Astrocyte (in vitro differentiated cells and primary cell): ENCODE data around the gene EXD3.

Experiments used
- EZH2 ChIP-seq: IDR thresholded peaks from 2 replicates; pipeline ENCODE4 v1.6.1; 2012; ENCODE audit warnings: mild to moderate bottlenecking, low read length, inconsistent platforms; ENCODE audit not compliant: insufficient read depth
- TF ChIP-seq, protein P1 (sequence below): IDR thresholded peaks from 2 replicates; pipeline ENCODE4 v1.5.1; 2011; ENCODE audit warnings: low read depth, mild to moderate bottlenecking, inconsistent platforms, low read length, moderate library complexity; ENCODE audit not compliant: insufficient read depth

DNA sequence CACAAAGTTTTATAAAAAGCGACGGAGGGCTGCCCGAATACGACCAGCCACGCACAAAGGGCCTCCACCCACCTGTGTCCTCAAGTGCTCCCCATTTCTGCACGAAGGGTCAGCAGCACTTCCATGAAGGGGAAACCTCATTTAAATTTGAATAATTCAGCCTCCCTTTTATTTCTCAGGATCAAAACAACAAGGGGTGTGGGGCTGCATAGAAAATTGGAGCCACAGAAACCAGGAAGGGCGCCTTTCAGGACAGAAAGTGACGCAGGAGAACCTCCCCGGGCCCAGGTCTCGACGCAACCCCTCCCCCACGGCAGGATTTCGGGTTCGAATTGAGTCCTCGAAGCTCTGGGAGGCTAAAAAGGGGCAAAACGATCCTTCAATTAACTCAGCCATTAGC lies 123.0 kb downstream of the EXD3 start:
- TF ChIP-seq, protein P1, sequence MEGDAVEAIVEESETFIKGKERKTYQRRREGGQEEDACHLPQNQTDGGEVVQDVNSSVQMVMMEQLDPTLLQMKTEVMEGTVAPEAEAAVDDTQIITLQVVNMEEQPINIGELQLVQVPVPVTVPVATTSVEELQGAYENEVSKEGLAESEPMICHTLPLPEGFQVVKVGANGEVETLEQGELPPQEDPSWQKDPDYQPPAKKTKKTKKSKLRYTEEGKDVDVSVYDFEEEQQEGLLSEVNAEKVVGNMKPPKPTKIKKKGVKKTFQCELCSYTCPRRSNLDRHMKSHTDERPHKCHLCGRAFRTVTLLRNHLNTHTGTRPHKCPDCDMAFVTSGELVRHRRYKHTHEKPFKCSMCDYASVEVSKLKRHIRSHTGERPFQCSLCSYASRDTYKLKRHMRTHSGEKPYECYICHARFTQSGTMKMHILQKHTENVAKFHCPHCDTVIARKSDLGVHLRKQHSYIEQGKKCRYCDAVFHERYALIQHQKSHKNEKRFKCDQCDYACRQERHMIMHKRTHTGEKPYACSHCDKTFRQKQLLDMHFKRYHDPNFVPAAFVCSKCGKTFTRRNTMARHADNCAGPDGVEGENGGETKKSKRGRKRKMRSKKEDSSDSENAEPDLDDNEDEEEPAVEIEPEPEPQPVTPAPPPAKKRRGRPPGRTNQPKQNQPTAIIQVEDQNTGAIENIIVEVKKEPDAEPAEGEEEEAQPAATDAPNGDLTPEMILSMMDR, result no peak
- no peak for TF ChIP-seq EZH2
